ENCODE results near the gene VSX1. TPM values are rescaled to one million over a fixed set of nuclear protein-coding genes. Genes with fewer than 3 reads are reported as not detected.

The VSX1 gene
- total and polyA plus RNA-seq, 4 donors = 0.03 to 0.08 TPM; not detected in 2

DNA sequence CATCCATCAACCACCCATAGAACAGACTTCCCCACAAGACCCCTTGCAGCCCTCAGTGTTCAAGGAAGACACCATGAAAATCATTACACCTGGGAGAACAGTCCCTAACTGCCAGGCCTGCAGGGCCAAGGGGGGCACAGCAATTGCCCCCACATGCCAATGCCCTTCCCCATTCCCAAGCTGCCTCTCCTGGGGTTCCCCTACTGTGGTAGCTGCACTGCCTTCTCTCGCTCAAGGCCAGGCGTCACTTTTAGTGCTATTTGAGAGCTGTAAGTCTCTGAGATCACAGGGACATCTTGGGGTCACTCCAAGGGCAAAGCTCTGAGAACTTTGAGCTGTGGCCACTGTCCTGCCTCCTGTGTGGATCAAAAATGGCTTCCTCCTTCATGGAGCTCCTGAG, 18.0 kb downstream of the VSX1 start (continued):
- TF ChIP-seq, protein P1, sequence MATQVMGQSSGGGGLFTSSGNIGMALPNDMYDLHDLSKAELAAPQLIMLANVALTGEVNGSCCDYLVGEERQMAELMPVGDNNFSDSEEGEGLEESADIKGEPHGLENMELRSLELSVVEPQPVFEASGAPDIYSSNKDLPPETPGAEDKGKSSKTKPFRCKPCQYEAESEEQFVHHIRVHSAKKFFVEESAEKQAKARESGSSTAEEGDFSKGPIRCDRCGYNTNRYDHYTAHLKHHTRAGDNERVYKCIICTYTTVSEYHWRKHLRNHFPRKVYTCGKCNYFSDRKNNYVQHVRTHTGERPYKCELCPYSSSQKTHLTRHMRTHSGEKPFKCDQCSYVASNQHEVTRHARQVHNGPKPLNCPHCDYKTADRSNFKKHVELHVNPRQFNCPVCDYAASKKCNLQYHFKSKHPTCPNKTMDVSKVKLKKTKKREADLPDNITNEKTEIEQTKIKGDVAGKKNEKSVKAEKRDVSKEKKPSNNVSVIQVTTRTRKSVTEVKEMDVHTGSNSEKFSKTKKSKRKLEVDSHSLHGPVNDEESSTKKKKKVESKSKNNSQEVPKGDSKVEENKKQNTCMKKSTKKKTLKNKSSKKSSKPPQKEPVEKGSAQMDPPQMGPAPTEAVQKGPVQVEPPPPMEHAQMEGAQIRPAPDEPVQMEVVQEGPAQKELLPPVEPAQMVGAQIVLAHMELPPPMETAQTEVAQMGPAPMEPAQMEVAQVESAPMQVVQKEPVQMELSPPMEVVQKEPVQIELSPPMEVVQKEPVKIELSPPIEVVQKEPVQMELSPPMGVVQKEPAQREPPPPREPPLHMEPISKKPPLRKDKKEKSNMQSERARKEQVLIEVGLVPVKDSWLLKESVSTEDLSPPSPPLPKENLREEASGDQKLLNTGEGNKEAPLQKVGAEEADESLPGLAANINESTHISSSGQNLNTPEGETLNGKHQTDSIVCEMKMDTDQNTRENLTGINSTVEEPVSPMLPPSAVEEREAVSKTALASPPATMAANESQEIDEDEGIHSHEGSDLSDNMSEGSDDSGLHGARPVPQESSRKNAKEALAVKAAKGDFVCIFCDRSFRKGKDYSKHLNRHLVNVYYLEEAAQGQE (IDR thresholded peaks at IDR 0.05) = no peak
- TF ChIP-seq JUND (IDR thresholded peaks at IDR 0.05) (no peak), TAF1 (conservative IDR thresholded peaks at IDR 0.05) (no peak), RXRA (IDR thresholded peaks at IDR 0.05) (no peak), NR2F2 (IDR thresholded peaks at IDR 0.05) (no peak), FOXA2 (IDR thresholded peaks at IDR 0.05) (no peak), HNF4G (IDR thresholded peaks at IDR 0.05) (no peak), EGR1 (IDR thresholded peaks at IDR 0.05; ENCODE audit: low read depth in 2 of 2) (no peak)

DNA sequence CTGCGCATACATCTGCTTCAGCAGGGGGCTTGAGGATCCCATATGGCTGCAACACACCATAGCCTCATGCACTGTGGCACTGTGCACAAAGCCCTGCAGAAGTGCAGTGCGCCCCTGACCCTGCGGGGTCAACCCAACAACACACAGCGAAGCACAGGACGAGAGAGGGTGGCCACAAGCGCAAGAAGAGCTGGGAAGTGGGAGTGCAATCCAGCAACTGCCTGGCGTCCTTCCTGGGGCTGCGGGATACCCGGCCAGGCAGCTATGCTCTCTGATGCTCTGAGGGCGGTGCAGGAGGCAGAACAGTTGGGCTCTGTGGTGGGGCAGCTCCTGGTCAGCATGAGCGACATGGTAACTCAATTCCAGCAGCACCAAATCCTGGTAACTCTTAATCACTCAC, 18.4 kb downstream of the VSX1 start:
- TF ChIP-seq NR2F2 (IDR thresholded peaks at IDR 0.05) = no peak
- TF ChIP-seq FOXA1 (IDR thresholded peaks at IDR 0.05) = no peak
- TF ChIP-seq RAD21 (IDR thresholded peaks at IDR 0.05) = no peak
- TF ChIP-seq RXRA (IDR thresholded peaks at IDR 0.05) = no peak
- TF ChIP-seq, protein P2, sequence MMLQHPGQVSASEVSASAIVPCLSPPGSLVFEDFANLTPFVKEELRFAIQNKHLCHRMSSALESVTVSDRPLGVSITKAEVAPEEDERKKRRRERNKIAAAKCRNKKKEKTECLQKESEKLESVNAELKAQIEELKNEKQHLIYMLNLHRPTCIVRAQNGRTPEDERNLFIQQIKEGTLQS (IDR thresholded peaks at IDR 0.05) = no peak
- TF ChIP-seq YY1 (IDR thresholded peaks at IDR 0.05) = no peak
- TF ChIP-seq JUND (IDR thresholded peaks at IDR 0.05) = no peak
- TF ChIP-seq TAF1 (conservative IDR thresholded peaks at IDR 0.05) = no peak
- H3K9me3 ChIP-seq (ENCODE audit: control insufficient read depth in 4 of 4, low read length in 3 of 4) = no peaks in the 10 kb centered on the region
- H3K36me3 ChIP-seq (ENCODE audit: control insufficient read depth in 4 of 4, insufficient read depth in 3 of 4, low read depth in 1 of 4, low read length in 3 of 4) = no peaks in the 10 kb centered on the region
- no peak overlapping the region for H3K4me3 ChIP-seq (ENCODE audit: low read depth in 1 of 3, low read length in 3 of 3)
- no peak overlapping the region for H3K9ac ChIP-seq (ENCODE audit: low read depth in 1 of 2, low read length in 2 of 2)
- DNase-seq (ENCODE audit: low spot score) = no peak
- H3K27ac ChIP-seq (ENCODE audit: low read depth in 1 of 2, low read length in 2 of 2) = no peak overlapping the region
- 92% methylated on average over 11 of the region's 11 CpGs for whole genome bisulfite sequencing
- peaks cover 2 to 22% (median 17%) of the 10 kb centered on the region in 4 donors for H3K4me1 ChIP-seq (ENCODE audit: control insufficient read depth in 4 of 4, insufficient read depth in 4 of 4, low read length in 3 of 4)
- H3K27me3 ChIP-seq (ENCODE audit: control insufficient read depth in 4 of 4, insufficient read depth in 4 of 4, low read length in 3 of 4) = no peaks in the 10 kb centered on the region

DNA sequence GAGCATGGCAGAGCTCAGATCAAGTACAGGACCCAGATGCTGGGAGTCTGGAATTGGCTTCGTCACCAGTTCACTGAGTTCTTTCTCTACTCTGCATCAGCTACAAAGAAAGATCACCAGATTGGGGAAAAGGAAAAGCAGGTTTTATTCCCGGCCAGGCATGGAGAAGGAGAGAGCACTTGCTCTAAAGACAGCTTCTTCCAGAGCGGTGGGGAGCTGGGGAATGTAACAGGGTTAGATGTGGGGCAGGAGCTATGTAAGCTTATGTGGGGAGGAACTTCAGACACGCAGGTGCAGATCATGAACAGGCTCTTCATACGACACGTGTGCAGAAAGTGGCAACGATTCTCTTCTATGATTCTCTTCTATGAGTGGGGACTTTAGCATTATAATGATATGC, 19.1 kb downstream of the VSX1 start:
- Histone ChIP-seq H3K27ac (ENCODE audit: low read depth in 1 of 2, low read length in 2 of 2) (no peak overlapping the region), H3K36me3 (ENCODE audit: control insufficient read depth in 4 of 4, insufficient read depth in 3 of 4, low read depth in 1 of 4, low read length in 3 of 4) (no peaks in the 10 kb centered on the region), H3K4me3 (ENCODE audit: low read depth in 1 of 3, low read length in 3 of 3) (no peak overlapping the region), H3K27me3 (ENCODE audit: control insufficient read depth in 4 of 4, insufficient read depth in 4 of 4, low read length in 3 of 4) (no peaks in the 10 kb centered on the region), H3K9ac (ENCODE audit: low read depth in 1 of 2, low read length in 2 of 2) (no peak overlapping the region), H3K4me1 (ENCODE audit: control insufficient read depth in 4 of 4, insufficient read depth in 4 of 4, low read length in 3 of 4) (peaks cover 2 to 29% (median 20%) of the 10 kb centered on the region in 4 donors), H3K9me3 (ENCODE audit: control insufficient read depth in 4 of 4, low read length in 3 of 4) (no peaks in the 10 kb centered on the region)
- DNase-seq (ENCODE audit: low spot score) = no peak
- 92% methylated on average over 7 of the region's 7 CpGs for WGBS
- TF ChIP-seq HNF4A (conservative IDR thresholded peaks at IDR 0.05) (no peak), SP1 (IDR thresholded peaks at IDR 0.05) (no peak), FOXA2 (IDR thresholded peaks at IDR 0.05) (no peak), TAF1 (conservative IDR thresholded peaks at IDR 0.05) (no peak), EGR1 (IDR thresholded peaks at IDR 0.05; ENCODE audit: low read depth in 2 of 2) (no peak), FOXA1 (IDR thresholded peaks at IDR 0.05) (no peak), RXRA (IDR thresholded peaks at IDR 0.05) (no peak), NR2F2 (IDR thresholded peaks at IDR 0.05) (no peak), HNF4G (IDR thresholded peaks at IDR 0.05) (no peak)
- TF ChIP-seq, protein P3, sequence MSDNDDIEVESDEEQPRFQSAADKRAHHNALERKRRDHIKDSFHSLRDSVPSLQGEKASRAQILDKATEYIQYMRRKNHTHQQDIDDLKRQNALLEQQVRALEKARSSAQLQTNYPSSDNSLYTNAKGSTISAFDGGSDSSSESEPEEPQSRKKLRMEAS (IDR thresholded peaks at IDR 0.05) = no peak
- TF ChIP-seq, protein P1 (IDR thresholded peaks at IDR 0.05) = no peak
- TF ChIP-seq, protein P2 (IDR thresholded peaks at IDR 0.05) = no peak
